ENCODE results near the gene EIF3B.
"Not testable (repeated sequence)": the region's sequence is repeated elsewhere in the genome, so short reads cannot be mapped to it uniquely, and the experiment has no call there.

Gene EIF3B

GRCh38 chr7:2379161-2379560 lies 24.5 kb downstream of the EIF3B start:
- DNase-seq: no peak

DNA sequence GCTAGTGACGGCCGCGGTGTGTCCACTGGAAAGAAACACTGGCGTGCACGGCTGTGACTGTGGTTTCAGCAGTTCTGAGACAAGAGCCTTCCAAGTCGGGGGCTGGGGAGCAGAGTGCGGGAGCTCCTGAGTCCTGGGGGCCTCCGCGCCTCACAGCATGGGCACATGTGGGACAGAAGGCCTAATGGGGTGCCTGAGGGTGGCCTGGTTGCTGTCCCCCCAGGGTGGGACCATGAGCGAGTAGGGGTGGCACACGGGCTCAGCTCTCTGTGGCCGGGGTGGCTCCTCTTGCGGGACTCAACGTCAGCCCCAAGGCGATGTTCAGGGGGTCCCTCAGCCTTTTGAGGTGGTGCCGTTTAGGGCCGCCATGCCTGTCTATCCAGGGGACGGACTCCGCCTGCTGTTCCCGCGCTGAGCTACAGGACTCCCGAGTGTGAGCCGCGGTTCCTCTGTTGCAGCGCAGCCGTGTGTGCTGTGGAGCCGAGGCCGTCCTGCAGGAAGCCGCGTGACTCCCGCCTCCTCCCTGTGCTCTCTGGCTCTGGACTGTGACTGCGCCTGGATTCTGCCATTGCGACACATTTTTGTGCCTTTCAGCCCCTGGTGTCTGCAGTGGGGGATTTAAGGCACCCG lies 25.3 kb downstream of the EIF3B start:
- no peak for DNase-seq

GRCh38 chr7:2380461-2380860 lies 25.8 kb downstream of the EIF3B start:
- no peak for DNase-seq

DNA sequence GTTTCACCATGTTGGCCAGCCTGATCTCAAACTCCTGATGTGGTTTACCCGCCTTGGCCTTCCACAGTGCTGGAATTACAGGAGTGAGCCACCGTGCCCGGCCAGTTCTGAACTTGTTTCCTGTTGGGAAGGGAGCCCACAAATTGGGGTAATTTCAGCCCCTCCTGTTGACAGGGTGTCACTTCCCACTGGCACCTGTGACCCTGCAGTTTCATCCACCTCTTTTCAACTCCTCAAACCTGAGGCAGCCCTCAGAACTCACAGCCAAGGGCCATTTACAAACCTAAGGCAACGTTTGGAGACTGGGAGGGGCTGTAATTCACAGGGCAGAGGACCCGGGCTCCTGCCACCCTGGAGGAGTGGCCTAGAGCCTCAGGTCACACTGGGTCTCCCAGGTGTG lies 26.6 kb downstream of the EIF3B start:
- no peak for DNase-seq

DNA sequence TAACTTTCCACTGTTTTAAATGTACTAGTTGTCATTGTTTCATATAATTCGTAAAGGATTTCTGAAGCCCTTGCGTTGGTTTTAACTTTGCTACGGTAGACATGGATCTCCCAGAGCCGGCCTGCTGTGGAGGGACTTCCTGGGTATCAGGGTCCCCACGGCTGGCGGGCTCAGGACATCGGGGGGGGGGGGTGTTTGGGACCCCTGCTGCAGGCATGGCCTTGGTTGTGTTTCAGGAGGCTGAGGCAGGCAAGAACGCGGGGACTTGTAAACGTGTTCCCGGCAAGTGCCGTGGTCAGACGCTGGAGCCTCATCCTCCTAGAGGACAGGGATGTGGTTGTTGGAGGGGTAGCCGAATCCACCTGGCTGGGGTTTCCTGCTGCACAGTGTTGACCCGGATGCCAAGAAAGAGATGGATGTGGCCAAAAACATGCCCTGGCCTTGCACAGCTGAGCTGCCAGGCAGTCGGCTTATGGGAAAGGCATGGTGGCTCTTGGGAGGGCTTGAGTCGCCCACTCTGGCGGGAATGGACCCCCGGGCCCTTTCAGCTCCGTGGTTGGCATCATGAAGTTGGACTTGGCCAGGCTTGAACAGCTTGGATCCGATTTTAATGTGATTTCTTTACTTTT lies 27.4 kb downstream of the EIF3B start:
- no peak for DNase-seq

- DNase-seq: no peak
Measured at GRCh38 chr7:2383543-2384274, 29.1 kb downstream of the EIF3B start.

- no peak for DNase-seq
Measured at GRCh38 chr7:2384354-2385243, 30.0 kb downstream of the EIF3B start.

DNA sequence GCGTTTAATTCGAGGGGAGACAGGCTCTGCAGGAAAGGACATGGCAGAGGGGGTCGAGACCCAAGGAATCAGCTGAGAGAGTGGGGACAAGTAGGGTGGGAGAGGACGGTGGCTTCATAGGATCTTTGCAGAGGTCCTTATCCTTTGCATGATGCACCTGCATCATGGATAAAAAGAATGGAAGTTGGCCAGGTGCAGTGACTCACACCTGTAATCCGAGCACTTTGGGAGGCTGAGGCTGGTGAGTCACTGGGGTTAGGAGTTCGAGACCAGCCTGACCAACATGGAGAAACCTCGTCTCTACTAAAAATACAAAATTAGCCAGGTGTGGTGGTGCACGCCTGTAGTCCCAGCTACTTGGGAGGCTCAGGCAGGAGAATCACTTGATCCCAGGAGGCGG lies 31.5 kb downstream of the EIF3B start:
- DNase-seq: not testable (repeated sequence)

- no peak for DNase-seq
Measured at GRCh38 chr7:2386964-2387669, 32.5 kb downstream of the EIF3B start.

DNA sequence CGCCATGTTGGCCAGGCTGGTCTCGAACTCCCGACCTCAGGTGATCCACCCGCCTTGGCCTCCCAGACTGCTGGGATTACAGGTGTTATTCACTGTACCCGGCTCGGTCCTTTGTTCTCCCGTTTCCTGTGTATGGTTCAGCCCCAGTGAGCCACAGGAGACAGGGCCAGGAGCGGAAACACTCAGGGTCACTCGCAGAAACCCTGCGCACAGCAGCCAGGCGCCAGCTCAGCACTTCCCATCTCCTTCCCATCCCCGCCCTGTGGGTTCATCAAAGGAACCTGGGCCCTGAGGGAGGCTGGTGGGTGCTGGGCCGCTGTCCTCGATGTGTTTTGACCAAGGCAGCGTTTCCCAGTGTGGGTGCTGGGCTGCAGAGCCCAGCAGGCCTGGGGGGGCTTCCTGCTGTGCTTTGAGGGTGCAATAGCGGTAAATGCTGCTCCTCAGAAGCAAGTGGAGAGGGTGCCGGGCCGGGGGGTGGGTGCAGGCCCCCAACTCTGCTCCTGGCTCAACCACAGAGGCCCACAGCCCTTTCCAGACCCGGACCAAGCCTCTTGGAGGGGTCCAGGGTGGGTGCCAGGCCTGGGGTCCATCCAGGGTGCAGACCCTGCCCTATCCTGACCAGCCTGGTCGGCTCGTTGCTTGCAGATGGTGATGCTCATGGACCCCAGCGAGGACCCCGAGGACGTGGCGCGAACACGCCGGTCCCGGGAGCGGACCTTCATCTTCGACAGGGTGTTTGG lies 33.4 kb downstream of the EIF3B start:
- DNase-seq: no peak

DNA sequence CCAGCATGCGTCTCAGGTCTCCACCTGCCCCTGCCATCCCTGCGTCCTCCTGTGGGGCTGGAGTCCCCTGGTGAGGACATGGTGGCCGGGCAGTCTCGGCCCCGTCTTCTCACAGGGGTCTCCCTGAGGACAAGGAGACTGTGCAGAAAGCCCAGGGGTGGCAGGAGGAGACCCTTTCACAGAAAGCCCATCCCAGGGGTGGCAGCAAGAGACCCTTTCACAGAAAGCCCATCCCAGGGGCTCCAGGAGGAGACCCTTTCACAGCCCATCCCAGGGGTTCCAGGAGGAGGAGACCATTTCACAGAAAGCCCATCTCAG lies 34.0 kb downstream of the EIF3B start:
- DNase-seq: no peak

- peak in 1 of 2 donors; percentile 13 for DNase-seq
Measured at GRCh38 chr7:2390020-2390816, 35.6 kb downstream of the EIF3B start.

DNA sequence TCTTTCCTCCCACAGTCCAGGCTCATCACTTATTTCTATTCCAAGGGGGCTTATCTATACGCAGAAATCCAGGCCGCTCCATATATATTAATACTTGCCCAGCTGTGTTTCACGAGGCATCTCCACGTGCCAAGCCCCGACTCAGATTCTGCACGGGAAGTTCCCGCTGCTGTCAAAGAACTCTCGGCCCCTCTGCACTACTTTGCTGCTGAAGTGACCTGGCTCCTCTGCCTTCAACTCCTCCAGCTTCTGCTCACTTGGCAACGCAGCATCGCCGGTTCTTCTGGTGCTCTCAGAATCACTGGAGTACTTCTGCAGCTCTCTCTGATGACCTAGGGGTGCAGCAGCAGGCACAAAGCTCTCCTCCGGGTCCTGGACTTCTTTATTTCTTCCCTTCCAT lies 39.1 kb downstream of the EIF3B start:
- DNase-seq: no peak

DNA sequence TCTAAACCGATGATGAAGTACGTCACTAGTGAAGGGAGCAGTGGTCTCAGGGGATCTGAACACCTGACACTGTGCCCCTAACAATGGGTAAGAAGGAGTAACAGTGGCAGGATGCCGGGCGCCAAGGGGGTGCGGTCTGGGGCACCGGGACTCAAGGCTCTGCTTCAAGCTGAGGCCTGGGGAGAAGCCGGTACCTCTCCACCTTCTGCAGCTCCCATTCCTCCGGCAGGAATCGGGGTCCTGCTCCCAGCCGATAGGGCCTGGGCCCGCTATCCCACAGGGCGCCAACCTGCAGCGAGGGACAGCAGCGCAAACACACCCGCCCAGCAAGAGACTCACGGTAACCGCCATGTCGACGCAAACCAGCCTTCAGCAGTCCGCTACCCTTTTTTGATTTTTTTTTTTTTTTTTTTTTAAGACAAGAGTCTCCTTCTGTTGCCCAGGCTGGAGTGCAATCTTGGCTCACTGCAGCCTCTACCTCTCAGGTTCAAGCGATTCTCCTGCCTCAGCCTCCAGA lies 40.0 kb downstream of the EIF3B start:
- no peak for DNase-seq

DNA sequence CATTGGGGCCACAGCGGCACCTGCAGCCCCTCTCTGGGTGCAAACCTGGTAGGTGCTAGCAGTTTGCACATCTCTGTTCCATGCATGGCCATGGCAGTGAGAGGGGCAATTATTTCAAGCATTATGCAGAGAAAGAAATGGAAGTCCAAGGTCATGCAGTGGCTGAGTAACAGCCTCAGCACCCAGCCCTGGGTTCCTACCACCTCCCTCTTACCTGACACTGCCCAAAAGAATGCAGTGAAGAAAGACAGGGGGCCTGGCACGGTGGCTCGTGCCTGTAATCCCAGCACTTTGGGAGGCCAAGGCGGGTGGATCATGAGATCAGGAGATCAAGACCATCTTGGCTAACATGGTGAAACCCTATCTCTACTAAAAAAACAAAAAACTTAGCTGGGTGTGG lies 43.9 kb downstream of the EIF3B start:
- no peak for DNase-seq

- peak in 1 of 2 donors; percentile 83 for DNase-seq
Measured at GRCh38 chr7:2399848-2400587, 45.4 kb downstream of the EIF3B start.

- DNase-seq: no peak
Measured at GRCh38 chr7:2402687-2403013, 48.0 kb downstream of the EIF3B start.

DNA sequence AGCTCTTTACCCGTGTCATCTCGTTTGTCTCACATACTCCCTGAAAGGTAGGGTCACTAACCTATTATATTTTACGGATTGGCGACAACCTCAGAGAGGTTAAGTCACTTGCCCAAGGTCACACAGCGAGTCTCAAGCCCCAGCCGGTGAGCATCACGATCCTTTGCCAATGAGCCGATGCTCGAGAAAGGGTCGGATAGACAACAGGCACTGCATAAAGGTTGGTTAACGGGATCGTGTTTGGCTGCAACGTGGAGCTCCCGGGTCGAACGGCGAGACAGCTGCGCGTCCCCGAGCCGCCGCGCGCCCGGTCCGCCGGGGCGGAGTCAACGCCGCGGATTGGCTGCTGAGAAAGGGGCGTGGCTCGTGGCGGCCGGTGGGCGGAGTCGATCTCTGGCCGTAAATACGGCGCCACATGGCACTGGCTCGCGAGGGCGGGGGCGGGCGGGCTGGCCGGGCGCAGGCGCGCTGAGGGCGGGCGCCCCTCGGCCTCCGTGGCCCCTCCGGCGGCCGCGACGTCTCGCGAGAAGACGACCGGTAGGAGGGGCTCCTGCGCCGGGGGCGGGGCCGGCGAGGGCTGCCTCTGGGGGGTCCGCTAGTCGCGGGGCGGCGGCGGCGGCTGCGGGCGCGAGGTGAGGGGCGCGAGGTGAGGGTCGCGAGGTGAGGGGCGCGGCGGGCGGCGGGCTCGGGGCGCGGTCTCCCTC lies 48.5 kb downstream of the EIF3B start, which contains the start of gene CHST12:
TSS of gene CHST12 (plus strand) at position 598 of the 704 bp plus-strand sequence. CDS start 29,029 bp downstream, outside the sequence.
- DNase-seq: peak; percentile 72 to 80

Data from bone marrow (tissue), 2 donors.